ENCODE results near the gene ENG. TPM values are rescaled to one million over a fixed set of nuclear protein-coding genes. Genes with fewer than 3 reads are reported as not detected.

The ENG gene
- total RNA-seq, 1 donor from 2014 or later, result 675 TPM

DNA sequence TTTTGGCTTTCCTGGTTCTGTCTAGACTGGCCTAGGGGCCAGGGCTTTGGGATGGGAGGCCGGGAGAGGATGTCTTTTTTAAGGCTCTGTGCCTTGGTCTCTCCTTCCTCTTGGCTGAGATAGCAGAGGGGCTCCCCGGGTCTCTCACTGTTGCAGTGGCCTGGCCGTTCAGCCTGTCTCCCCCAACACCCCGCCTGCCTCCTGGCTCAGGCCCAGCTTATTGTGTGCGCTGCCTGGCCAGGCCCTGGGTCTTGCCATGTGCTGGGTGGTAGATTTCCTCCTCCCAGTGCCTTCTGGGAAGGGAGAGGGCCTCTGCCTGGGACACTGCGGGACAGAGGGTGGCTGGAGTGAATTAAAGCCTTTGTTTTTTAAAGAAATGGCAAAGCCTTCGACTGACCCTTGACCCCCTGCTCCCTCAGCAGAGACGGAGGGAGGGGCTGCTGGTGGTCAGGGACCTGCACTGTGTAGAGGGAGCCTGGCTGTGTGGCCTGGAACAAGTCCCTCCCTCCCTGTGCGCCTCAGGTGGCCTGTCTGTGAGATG, 40.7 kb downstream of the ENG start:
- H3K4me1 ChIP-seq, result no peaks in the 10 kb centered on the region
- intact Hi-C loops (cut with DNase I), result no loop called here

DNA sequence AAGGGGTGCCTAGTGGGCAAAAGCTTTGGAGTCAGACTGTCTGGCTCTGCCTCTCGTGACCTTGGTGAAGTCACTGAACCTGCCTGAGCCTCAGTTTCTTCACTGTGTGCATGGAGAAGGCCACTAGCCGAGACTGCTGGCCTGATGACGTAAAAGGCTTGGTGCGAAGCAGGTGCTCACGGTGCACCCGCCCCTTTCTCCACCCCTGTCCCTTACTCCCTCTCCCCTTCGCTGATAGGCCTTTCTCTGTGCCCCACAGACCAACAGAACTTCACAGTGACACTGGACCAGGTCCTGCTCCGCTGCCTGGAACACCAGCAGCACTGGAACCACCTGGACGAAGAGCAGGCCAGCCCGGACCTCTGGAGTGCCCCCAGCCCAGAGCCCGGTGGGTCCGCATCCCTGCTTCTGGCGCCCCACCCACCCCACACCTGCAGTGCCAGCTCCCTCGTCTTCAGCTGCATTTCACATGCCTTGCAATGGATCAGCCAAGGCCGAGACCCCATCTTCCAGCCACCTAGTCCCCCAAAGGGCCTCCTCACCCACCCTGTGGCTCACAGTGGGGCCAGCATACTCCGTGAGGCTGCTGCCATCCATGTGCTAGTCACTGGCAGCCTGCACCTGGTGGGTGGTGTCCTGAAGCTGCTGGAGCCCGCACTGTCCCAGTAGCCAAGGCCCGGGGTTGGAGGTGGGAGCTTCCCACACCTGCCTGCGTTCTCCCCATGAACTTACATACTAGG, 41.4 kb downstream of the ENG start:
- H3K4me3 ChIP-seq, result no peak overlapping the region
- peak overlapping the region in 1 of 2 donors; percentile 27 for H3K27ac ChIP-seq
- H3K36me3 ChIP-seq, result peaks cover 67 to 97% of the 10 kb centered on the region in 2 donors
- intact Hi-C loops (cut with DNase I), result no loop called here
- H3K27me3 ChIP-seq, result no peaks in the 10 kb centered on the region
- no peaks in the 10 kb centered on the region for H3K4me1 ChIP-seq
- TF ChIP-seq, protein P1, sequence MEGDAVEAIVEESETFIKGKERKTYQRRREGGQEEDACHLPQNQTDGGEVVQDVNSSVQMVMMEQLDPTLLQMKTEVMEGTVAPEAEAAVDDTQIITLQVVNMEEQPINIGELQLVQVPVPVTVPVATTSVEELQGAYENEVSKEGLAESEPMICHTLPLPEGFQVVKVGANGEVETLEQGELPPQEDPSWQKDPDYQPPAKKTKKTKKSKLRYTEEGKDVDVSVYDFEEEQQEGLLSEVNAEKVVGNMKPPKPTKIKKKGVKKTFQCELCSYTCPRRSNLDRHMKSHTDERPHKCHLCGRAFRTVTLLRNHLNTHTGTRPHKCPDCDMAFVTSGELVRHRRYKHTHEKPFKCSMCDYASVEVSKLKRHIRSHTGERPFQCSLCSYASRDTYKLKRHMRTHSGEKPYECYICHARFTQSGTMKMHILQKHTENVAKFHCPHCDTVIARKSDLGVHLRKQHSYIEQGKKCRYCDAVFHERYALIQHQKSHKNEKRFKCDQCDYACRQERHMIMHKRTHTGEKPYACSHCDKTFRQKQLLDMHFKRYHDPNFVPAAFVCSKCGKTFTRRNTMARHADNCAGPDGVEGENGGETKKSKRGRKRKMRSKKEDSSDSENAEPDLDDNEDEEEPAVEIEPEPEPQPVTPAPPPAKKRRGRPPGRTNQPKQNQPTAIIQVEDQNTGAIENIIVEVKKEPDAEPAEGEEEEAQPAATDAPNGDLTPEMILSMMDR (IDR thresholded peaks at IDR 0.05), result no peak
- no peaks in the 10 kb centered on the region for H3K9me3 ChIP-seq
- DNase-seq (ENCODE audit: low spot score in 2 of 2), result no peak

More for the DNA sequence above, 40.7 kb downstream of the ENG start:
- TF ChIP-seq, protein P1 (IDR thresholded peaks at IDR 0.05), result no peak
- Histone ChIP-seq H3K27ac (peak overlapping the region in 1 of 2 donors; percentile 27), H3K27me3 (no peaks in the 10 kb centered on the region), H3K4me3 (no peak overlapping the region), H3K9me3 (no peaks in the 10 kb centered on the region), H3K36me3 (peaks cover 67 to 97% of the 10 kb centered on the region in 2 donors)
- DNase-seq (ENCODE audit: low spot score in 2 of 2), result no peak

DNA sequence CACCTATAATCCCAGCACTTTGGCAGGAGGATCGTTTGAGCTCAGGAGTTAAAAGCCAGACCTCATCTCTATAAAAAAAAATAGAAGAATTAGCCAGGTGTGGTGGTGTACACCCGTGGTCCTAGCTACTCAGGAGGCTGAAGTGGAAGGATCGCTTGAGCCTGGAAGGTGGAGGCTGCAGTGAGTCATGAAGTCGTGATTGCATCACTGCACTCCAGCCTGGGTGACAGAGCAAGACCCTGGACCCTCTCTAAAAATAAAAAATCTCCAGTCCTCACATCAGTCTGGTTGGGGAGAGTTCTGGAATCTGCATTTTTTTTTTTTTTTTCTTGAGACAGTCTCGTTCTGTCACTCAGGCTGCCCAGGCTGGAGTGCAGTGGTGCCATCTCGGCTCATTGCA, 42.4 kb downstream of the ENG start:
- TF ChIP-seq, protein P1 (IDR thresholded peaks at IDR 0.05), result no peak
- intact Hi-C loops (cut with DNase I), result no loop called here
- H3K36me3 ChIP-seq, result peaks cover 68 to 97% of the 10 kb centered on the region in 2 donors
- no peaks in the 10 kb centered on the region for H3K27me3 ChIP-seq
- no peak for DNase-seq (ENCODE audit: low spot score in 2 of 2)
- H3K4me3 ChIP-seq, result no peak overlapping the region
- H3K4me1 ChIP-seq, result no peaks in the 10 kb centered on the region
- H3K27ac ChIP-seq, result no peak overlapping the region
- no peaks in the 10 kb centered on the region for H3K9me3 ChIP-seq

DNA sequence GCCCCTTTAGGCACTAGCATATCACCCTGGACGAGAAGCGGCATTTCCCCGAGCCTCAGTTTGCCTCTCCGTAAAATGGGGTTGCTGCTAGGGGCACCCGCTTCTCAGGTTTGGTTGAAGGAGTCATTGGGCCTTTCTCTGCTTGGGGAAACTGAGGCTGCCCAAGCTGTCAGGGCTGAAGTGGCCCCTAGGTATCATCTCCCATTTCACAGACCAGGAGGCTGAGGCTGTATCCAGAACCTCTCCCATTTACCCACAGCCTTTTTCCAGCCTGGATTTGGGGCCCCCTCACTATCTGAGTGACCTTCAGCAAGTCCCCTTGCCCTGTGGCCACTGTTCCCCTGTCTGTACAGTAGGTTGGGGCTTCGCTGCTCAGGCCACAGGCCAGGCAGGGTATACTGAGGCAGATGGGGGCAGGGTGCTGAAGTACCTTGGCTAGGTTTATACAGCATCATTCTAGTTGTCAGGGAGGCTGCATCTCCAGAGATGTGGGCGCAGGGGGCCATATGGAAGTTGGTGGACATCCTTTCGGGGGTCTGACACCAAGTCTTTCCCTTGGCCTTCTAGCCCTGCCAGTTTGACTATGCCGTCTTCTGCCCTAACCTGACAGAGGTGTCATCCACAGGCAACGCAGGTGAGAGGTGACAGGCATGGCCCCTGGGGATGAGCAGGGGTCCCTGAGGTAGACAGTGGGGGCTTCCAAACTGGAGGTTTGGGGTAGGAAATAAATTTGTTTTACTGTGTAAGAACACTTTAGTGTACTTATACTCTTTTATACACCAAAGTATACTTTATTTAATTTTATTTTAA, 43.9 kb downstream of the ENG start:
- TF ChIP-seq, protein P1 (IDR thresholded peaks at IDR 0.05), result no peak
- H3K36me3 ChIP-seq, result peaks cover 62 to 97% of the 10 kb centered on the region in 2 donors
- peaks cover 0 to 4% of the 10 kb centered on the region in 2 donors for H3K4me1 ChIP-seq
- DNase-seq (ENCODE audit: low spot score in 2 of 2), result no peak
- no peaks in the 10 kb centered on the region for H3K27me3 ChIP-seq
- intact Hi-C loops (cut with DNase I), result no loop called here
- H3K27ac ChIP-seq, result peak overlapping the region; percentile 41 to 65
- no peaks in the 10 kb centered on the region for H3K9me3 ChIP-seq
- no peak overlapping the region for H3K4me3 ChIP-seq

DNA sequence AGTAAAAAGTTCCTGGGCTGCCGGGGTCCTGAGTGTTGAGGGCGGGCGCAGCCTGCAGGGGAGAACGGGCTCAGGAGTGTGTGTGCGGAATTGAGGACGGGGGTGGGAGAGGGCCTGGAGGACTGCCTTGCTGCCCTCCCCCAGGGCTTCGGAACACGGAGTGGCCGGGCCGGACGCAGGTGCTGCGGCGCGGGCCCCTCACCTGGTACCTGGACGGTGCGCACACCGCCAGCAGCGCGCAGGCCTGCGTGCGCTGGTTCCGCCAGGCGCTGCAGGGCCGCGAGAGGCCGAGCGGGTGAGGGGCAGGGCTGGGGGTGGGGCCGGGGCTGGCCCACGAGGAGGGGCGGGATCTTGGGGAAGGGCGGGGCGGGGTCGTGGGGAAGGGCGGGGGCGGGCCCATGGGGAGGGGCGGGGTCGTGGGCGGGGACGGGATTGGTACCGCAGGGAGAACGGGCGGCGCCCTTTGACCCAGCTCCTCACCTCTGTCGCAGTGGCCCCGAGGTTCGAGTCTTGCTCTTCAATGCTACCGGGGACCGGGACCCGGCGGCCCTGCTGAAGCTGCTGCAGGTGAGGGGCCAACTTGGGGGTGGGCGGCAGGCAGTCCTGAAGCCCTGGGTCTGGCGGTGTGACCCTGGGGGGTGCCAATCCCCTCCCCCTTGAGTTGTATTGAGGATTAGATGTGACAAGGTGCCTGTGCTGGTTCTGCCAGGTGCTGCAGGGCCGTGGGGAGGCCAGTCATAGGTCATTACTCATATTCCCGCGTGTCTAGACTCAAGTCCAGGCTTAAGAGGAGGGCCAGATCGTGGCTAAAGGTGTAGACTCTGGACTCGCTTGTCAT, 44.7 kb downstream of the ENG start:
- Histone ChIP-seq H3K4me3 (no peak overlapping the region), H3K27me3 (no peaks in the 10 kb centered on the region), H3K9me3 (no peaks in the 10 kb centered on the region), H3K4me1 (peaks cover 4 to 10% of the 10 kb centered on the region in 2 donors), H3K36me3 (peaks cover 53 to 96% of the 10 kb centered on the region in 2 donors), H3K27ac (peak overlapping the region; percentile 41 to 65)
- intact Hi-C loops (cut with DNase I), result no loop called here
- TF ChIP-seq, protein P1 (IDR thresholded peaks at IDR 0.05), result no peak
- no peak for DNase-seq (ENCODE audit: low spot score in 2 of 2)
